DOHH2 (cell line): ENCODE data around the gene RNF4.

Source experiments
- CTCF ChIP-seq: fragments of 200-600 bp; sonication (generic); IDR thresholded peaks from one replicate; pipeline ENCODE4 v1.5.1; 2014; ENCODE audit warnings: antibody characterized with exemption, mild to moderate bottlenecking, low read depth, low read length; ENCODE audit not compliant: poor library complexity, severe bottlenecking
- EZH2phosphoT487 ChIP-seq: fragments of 200-600 bp; sonication (generic); IDR thresholded peaks from 2 replicates; pipeline ENCODE4 v1.6.1; 2017; ENCODE audit warnings: borderline replicate concordance, mild to moderate bottlenecking, antibody characterized with exemption, low read length, moderate library complexity, mixed read lengths

- TF ChIP-seq CTCF (no peak), EZH2phosphoT487 (no peak)
Observed at GRCh38 chr4:2510351-2511259, 41.7 kb downstream of the RNF4 start.
